Measurements from ENCODE around the gene A4GALT. TPM values are rescaled to one million over a fixed set of nuclear protein-coding genes. Genes with fewer than 3 reads are reported as not detected.

The A4GALT gene
- total RNA-seq, 4 donors from 2014 or later: 10.9 to 36.4 (median 23.3) TPM

DNA sequence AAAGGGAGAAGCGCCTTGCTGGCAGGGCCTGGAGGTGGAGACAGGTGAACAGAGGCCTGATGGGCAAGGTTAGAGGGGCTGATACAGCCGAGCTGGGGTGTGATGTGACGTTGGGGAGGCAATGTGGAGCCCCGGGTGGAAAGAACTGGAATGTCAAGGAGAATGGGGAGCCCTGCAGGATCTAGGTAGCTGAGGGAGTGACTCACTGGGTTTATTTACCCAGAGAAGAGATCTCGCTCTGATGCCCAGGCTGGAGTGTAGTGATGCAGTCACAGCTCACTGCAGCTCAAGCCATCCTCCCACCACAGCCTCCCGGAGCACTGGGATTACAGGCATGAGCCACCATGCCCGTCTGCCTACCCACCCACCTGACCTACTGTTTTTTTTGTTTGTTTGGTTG lies 69.5 kb downstream of the A4GALT start:
- TF ChIP-seq, protein P1, sequence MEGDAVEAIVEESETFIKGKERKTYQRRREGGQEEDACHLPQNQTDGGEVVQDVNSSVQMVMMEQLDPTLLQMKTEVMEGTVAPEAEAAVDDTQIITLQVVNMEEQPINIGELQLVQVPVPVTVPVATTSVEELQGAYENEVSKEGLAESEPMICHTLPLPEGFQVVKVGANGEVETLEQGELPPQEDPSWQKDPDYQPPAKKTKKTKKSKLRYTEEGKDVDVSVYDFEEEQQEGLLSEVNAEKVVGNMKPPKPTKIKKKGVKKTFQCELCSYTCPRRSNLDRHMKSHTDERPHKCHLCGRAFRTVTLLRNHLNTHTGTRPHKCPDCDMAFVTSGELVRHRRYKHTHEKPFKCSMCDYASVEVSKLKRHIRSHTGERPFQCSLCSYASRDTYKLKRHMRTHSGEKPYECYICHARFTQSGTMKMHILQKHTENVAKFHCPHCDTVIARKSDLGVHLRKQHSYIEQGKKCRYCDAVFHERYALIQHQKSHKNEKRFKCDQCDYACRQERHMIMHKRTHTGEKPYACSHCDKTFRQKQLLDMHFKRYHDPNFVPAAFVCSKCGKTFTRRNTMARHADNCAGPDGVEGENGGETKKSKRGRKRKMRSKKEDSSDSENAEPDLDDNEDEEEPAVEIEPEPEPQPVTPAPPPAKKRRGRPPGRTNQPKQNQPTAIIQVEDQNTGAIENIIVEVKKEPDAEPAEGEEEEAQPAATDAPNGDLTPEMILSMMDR (IDR thresholded peaks at IDR 0.05; ENCODE audit: low read depth): no peak

- TF ChIP-seq, protein P1 (IDR thresholded peaks at IDR 0.05; ENCODE audit: low read depth): no peak
Measured at GRCh38 chr22:42649246-42650099, 71.2 kb downstream of the A4GALT start, which contains the start of gene CYB5R3. TSS of gene CYB5R3 (minus strand) at chr22:42649392. CDS start at chr22:42649315, 77 bp downstream.

DNA sequence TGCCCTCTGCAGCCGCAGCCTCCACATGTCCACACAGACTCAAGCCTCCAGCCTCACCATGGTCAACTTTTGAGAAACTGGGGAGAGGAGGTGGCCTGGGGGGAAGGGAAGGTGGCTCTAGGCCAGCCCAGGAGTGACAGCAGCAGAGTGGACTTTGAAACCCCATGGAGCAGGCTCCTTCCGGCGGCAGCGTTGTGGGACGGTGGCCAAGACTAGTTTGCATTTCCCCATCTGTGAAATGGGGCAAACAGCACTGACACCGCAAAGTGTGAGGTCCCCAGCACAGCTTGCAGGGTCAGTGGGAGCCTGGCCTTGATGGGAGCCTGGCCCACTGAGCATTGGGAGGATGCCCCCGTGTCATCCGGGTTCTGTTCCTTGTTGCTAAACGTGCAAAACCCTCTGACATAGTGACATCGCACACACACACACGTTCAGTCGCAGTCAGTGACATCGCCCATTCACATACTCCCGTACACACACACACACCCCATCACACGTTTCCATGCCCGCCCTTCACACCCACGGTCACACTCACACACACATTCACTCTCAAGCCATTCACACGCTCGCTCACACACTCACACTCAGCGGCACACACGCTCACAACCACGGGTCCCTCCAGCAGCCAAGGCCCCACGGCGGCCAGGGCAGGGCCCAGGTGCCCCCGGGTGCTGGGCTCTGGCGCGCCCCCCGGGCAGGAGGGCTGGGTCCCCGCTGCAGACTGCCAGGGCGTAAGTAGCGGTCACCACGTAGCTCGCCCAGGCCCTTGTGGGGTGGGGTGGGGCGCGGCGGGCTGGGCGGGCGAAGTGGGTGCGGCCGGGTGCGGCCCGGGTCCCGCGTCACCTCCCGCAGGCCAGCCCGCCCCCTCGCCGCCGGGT lies 72.1 kb downstream of the A4GALT start:
- TF ChIP-seq, protein P1 (IDR thresholded peaks at IDR 0.05; ENCODE audit: low read depth): no peak

DNA sequence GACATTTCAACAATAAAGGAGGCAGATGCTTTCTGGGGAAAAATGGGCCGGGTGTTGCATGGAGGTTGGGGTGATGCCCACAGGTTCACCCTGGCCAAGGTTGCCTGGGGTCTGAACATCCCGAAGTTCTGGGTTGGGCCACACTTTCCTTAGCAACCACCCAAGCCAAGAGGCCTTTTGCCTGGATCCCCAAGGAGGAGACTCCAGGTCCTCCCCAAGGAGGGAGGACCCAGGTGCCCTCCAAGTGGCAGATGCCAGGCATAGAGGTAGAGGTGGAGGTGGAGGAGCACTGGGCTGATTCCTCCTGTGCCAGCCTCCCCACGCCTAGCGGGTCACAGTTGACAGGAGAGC lies 72.7 kb downstream of the A4GALT start:
- TF ChIP-seq, protein P1 (IDR thresholded peaks at IDR 0.05; ENCODE audit: low read depth): no peak

DNA sequence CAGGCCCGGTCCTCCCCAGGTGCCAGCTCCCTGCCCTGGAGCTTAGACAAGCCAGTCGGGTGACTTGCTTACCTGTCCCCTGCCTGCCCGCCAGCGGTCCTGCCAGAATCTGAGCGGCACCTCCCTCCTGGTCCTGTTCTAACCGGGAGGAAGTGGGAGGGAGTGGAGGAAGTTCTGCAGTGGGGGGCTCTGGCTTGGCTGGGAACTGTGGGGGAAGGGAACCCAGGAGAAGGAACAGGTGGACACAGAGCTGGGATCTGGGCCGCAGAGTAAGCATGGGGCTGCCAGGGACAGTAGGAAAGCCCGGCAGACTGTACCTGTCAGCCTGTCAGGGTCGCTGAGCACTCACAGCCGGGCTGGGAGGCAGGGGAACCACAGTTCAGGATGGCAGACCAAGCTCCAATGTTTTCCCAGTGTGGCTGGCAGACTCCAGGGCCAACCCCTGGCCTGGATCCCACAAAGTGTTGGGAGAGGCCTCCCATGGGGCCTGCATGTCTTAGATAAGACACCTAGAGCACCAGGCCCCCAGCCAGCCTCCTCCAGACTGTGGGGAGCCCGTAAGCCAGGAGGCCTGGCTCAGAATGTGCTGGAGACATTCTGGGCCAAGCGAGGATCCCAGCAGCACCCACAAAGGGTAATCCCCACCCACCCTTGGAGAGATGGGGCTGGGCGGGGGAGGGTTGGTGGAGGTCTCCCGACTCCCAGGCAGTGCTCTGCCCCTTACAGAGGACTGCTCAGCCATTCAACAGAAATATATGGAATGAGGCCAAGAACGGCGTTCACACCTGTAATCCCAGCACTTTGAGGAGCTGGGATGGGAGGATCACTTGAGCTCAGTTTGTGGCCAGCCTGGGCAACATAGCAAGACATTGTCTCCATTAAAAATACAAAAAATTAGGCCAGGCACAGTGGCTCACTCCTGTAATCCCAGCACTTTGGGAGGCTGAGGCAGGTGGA lies 73.8 kb downstream of the A4GALT start:
- TF ChIP-seq, protein P1 (IDR thresholded peaks at IDR 0.05; ENCODE audit: low read depth): no peak

DNA sequence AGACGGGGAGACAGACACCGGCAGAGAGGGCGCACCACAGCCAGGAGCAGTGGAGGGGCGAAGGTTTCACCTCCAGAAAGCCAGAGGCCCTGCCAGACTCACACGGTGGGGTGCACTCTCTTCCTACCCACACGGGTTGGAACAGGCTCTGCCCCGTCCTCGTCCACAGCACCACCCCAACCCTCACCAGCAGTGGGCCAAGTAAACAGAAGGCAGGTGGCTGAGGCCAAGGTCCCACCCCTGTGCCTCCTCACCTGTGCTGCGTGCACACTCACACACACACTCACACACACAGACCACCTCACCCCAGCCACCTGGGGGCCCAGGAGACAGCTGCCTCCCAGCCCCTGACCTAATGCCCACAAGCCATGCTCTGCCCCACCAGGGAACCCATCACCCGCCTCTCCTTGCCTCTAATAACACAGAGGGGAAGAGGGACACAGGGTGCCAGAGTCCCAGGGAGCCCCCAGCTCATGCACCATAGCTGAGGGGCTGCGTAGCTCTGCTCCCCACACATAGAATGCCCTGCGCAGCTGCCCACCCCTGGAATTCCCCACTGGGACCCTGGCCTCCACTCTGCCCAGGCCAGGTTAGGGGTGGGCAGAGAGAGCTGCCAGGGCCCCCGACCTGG lies 74.6 kb downstream of the A4GALT start:
- TF ChIP-seq, protein P1 (IDR thresholded peaks at IDR 0.05; ENCODE audit: low read depth): no peak
